Fibroblast of lung (primary cell): Measurements from ENCODE around the gene NFASC. TPM values are rescaled to one million over a fixed set of nuclear protein-coding genes. Genes with fewer than 3 reads are reported as not detected.

Experiments
- DNase-seq, 2 donors: peaks; one replicate each; pipeline versions ENCODE4 v3.0.0 to v3.0.0-alpha.2; 2010; ENCODE audit warnings: low read depth in 2 of 2
- H2AFZ ChIP-seq: 2 replicates; pipeline ENCODE4 v1.5.1; 2012; ENCODE audit warnings: low read length, control low read depth, inconsistent platforms
- H3K27ac ChIP-seq: 2 replicates; pipeline ENCODE4 v1.5.1; 2011; ENCODE audit warnings: low read length, control low read depth; ENCODE audit not compliant: insufficient read depth
- H3K27me3 ChIP-seq: 2 replicates; pipeline ENCODE4 v1.5.1; 2011; ENCODE audit warnings: mild to moderate bottlenecking, low read length; ENCODE audit not compliant: control insufficient read depth, insufficient read depth
- H3K36me3 ChIP-seq: 2 replicates; pipeline ENCODE4 v1.5.1; 2011; ENCODE audit warnings: low read length; ENCODE audit not compliant: control insufficient read depth, insufficient read depth
- H3K4me1 ChIP-seq: 2 replicates; pipeline ENCODE4 v1.5.1; 2011; ENCODE audit warnings: low read length; ENCODE audit not compliant: control insufficient read depth, insufficient read depth; ENCODE audit errors: extremely low read depth
- H3K4me2 ChIP-seq: 2 replicates; pipeline ENCODE4 v1.5.1; 2011; ENCODE audit warnings: low read length, control low read depth; ENCODE audit not compliant: insufficient read depth; ENCODE audit errors: extremely low read depth
- H3K4me3 ChIP-seq, 4 experiments: fragments of 200-600 bp in 1 of 4; sonication (generic) in 1 of 4; replicated peaks in 1 of 4; 2 replicates each; pipeline ENCODE4 v1.5.1; 2011 to 2016; ENCODE audit warnings: low read length in 4 of 4, low read depth in 3 of 4, mild to moderate bottlenecking in 3 of 4, control low read depth in 2 of 4, inconsistent platforms in 1 of 4, mixed read lengths in 1 of 4; ENCODE audit not compliant: insufficient read depth in 1 of 4; ENCODE audit errors: control extremely low read depth in 1 of 4
- H3K79me2 ChIP-seq: 2 replicates; pipeline ENCODE4 v1.5.1; 2012; ENCODE audit warnings: mild to moderate bottlenecking, low read length, inconsistent platforms; ENCODE audit not compliant: control insufficient read depth, insufficient read depth
- H3K9ac ChIP-seq: 2 replicates; pipeline ENCODE4 v1.5.1; 2011; ENCODE audit warnings: mild to moderate bottlenecking, low read length, control low read depth; ENCODE audit not compliant: insufficient read depth
- H3K9me3 ChIP-seq: 2 replicates; pipeline ENCODE4 v1.5.1; 2012; ENCODE audit warnings: low read depth, low read length; ENCODE audit not compliant: control insufficient read depth, insufficient read depth
- H4K20me1 ChIP-seq: 2 replicates; pipeline ENCODE4 v1.5.1; 2011; ENCODE audit warnings: low read length; ENCODE audit not compliant: control insufficient read depth, insufficient read depth; ENCODE audit errors: extremely low read depth
- CTCF ChIP-seq, 2 donors: IDR thresholded peaks in 1 of 2; conservative IDR thresholded peaks in 1 of 2; 1 replicate in 1 of 2; 2 replicates in 1 of 2; pipeline ENCODE4 v1.5.1; 2011 to 2012; ENCODE audit warnings: low read length in 2 of 2, control low read depth in 1 of 2, inconsistent platforms in 1 of 2, low read depth in 1 of 2, mild to moderate bottlenecking in 1 of 2
- EZH2 ChIP-seq: IDR thresholded peaks from 2 replicates; pipeline ENCODE4 v1.5.1; 2012; ENCODE audit warnings: low read length, control low read depth, mild to moderate bottlenecking; ENCODE audit errors: missing control alignments
- polyA plus RNA-seq, 2 donors: library from polyadenylated mRNA; depleted of rRNA in 1 of 2; stranded (reverse) in 1 of 2; unstranded in 1 of 2; fragments of >200 nt; gene quantifications; 2 replicates each; pipeline ENCODE4 v1.2.1, GENCODE V29; 2011 to 2012; ENCODE audit warnings: missing spikeins in 1 of 2
- total RNA-seq: library from RNA; depleted of rRNA; stranded (reverse); fragments of >200 nt; gene quantifications from 2 replicates; pipeline ENCODE4 v1.2.1, GENCODE V29; 2014

NFASC gene
- total and polyA plus RNA-seq, 2 donors (not counting 1 experiment from before 2014, with no cell fraction given) = 13.4 to 16.5 TPM

GRCh38 chr1:205032508-205032907 lies 161.8 kb downstream of the NFASC start:
- Histone ChIP-seq H3K27me3 (peaks cover 13% of the 10 kb centered on the region), H3K36me3 (no peaks in the 10 kb centered on the region), H3K4me1 (no peaks in the 10 kb centered on the region), H2AFZ (no peak overlapping the region), H3K4me3 (no peak overlapping the region), H3K9me3 (no peaks in the 10 kb centered on the region), H3K9ac (no peak overlapping the region), H3K4me2 (no peak overlapping the region), H3K27ac (no peak overlapping the region), H3K79me2 (no peaks in the 10 kb centered on the region), H4K20me1 (no peaks in the 10 kb centered on the region)
- TF ChIP-seq EZH2 (no peak), CTCF (conservative IDR thresholded peaks at IDR 0.05 in 1 of 2, IDR thresholded peaks at IDR 0.05 in 1 of 2; ENCODE audit: low read depth in 1 of 2, low read length in 2 of 2) (no peak)
- no peak for DNase-seq

GRCh38 chr1:205037539-205037938 lies 166.9 kb downstream of the NFASC start:
- no peak for TF ChIP-seq CTCF (conservative IDR thresholded peaks at IDR 0.05 in 1 of 2, IDR thresholded peaks at IDR 0.05 in 1 of 2; ENCODE audit: low read depth in 1 of 2, low read length in 2 of 2)
- TF ChIP-seq EZH2 = no peak
- no peak overlapping the region for H3K9ac ChIP-seq
- H2AFZ ChIP-seq = no peak overlapping the region
- no peak overlapping the region for H3K4me3 ChIP-seq
- H3K27ac ChIP-seq = no peak overlapping the region
- H3K4me2 ChIP-seq = no peak overlapping the region
- peaks cover 22% of the 10 kb centered on the region for H3K27me3 ChIP-seq
- no peaks in the 10 kb centered on the region for H3K4me1 ChIP-seq
- no peaks in the 10 kb centered on the region for H3K36me3 ChIP-seq
- H3K9me3 ChIP-seq = no peaks in the 10 kb centered on the region
- DNase-seq = no peak
- no peaks in the 10 kb centered on the region for H4K20me1 ChIP-seq
- no peaks in the 10 kb centered on the region for H3K79me2 ChIP-seq

- H3K4me1 ChIP-seq = no peaks in the 10 kb centered on the region
- no peak overlapping the region for H3K4me3 ChIP-seq
- no peak overlapping the region for H3K4me2 ChIP-seq
- H4K20me1 ChIP-seq = no peaks in the 10 kb centered on the region
- no peaks in the 10 kb centered on the region for H3K79me2 ChIP-seq
- no peak for TF ChIP-seq EZH2
- no peak for TF ChIP-seq CTCF (conservative IDR thresholded peaks at IDR 0.05 in 1 of 2, IDR thresholded peaks at IDR 0.05 in 1 of 2; ENCODE audit: low read depth in 1 of 2, low read length in 2 of 2)
- no peak overlapping the region for H2AFZ ChIP-seq
- no peaks in the 10 kb centered on the region for H3K9me3 ChIP-seq
- no peak for DNase-seq
- H3K36me3 ChIP-seq = no peaks in the 10 kb centered on the region
- H3K27me3 ChIP-seq = peaks cover 25% of the 10 kb centered on the region
- no peak overlapping the region for H3K9ac ChIP-seq
- H3K27ac ChIP-seq = no peak overlapping the region
These were observed 167.6 kb downstream of the NFASC start for GRCh38 chr1:205038132-205038786.
